ENCODE measurements around the gene R3HDM2. TPM values are rescaled to one million over a fixed set of nuclear protein-coding genes. Genes with fewer than 3 reads are reported as not detected.
A peak's percentile ranks its signal among the peaks of the same experiment; 100 is the strongest.

Gene R3HDM2
- total RNA-seq, 2 donors from 2014 or later: 36.6 to 54.6 TPM

DNA sequence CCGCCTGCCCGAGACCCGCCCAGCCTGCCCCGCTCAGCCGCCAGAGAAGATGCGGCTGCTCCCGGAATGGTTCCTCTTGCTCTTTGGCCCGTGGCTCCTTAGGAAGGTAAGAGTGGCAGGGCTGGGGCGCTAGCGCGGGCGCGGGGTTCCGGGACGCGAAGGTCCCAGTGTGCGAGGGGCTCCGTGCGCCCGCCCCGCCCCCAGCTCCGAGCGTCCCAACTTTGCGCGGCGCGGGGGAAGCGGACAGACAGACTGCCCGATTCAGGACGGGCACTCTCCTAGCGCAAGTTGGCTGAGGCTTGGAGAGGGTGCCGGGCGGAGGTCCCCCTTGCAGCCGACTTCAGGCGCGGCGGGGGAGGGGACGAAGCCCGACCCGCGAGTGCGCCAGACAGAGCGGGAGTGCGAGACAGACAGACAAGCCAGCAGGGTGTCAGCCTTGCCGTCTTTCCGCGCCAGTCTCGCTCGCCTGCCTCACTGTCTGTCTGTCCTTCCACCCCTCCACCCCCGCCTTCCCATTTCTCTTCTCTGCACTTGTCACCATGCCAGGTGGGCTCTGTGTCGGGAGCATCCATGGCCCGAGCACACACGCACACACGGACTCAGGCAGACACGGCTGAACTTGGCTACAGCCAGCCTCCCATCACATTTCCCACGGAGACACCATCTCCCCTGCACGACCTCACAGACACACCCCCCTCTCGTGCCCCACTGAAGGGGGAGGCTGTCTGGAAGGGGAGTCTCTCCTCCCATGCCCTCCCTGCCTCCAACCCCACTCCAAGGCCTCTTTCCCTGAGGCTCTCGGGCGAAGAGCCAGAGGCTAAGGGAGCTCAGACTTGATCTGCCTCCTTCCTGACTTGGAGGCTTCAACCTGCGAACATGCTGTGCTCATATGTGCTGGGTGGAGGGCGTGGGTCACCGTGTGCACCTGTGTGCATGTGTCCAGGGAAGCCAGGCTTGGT lies 213.6 kb downstream of the R3HDM2 start:
- H3K27me3 Mint-ChIP-seq: peaks cover 72% of the 10 kb centered on the region
- H3K4me1 Mint-ChIP-seq: peaks cover 34% of the 10 kb centered on the region
- peak overlapping the region; percentile 63 for H3K27ac Mint-ChIP-seq
- ATAC-seq (replicated peaks): no peak
- H3K4me3 Mint-ChIP-seq: peak overlapping the region; percentile 82
- H3K36me3 Mint-ChIP-seq (ENCODE audit: low read depth): peaks cover 6% of the 10 kb centered on the region
- no peaks in the 10 kb centered on the region for H3K9me3 Mint-ChIP-seq

DNA sequence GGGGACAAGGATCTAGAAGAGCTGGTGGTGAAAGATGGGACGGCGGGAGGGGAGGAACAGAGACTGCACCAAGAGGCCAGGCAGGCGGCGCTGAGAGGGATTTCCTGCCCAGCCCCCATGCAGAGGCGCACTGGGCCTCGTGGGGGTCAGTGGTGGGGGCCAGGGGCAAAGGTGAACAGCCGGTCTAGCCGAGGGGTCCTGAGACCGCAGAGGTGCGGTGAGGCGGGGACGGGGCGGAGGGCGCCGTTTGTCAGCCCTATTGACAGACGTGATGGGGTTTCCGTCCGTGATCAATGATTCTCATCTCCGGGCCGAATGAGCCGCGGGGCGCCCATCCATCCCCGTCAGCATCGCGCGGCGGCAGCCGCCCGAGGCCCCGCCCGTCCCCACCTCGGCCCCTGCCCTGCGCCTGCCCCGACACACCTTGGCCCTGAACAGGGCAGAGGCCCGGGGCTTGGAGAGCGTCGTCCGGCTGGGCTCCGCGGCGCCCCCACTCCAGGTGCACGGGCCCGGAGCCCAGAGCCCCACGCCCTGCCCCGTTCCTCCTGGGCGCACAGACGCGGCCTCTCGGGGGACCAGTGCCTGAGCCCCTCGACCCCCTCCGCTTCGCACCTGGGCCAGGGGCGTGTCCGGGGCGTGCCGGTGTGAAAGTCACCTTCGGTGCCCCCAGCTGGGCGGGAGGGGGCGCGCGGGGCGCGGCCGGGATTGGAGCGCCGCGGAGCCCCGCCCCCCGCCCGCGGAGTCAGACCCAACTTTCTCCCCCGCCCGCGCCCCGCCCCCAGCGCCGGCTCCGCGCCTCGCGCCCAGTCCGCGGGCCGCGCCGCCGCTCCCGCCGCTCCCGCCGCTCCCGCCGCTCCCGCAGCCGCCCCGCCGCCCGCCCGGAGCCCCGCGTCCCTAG lies 214.6 kb downstream of the R3HDM2 start, which contains the start of gene NXPH4:
TSS of gene NXPH4 (plus strand) at position 781 of the 898 bp plus-strand sequence. CDS start 176 bp downstream, outside the sequence.
- peak; percentile 22 for ATAC-seq (replicated peaks)
- peaks cover 6% of the 10 kb centered on the region for H3K36me3 Mint-ChIP-seq (ENCODE audit: low read depth)
- peaks cover 34% of the 10 kb centered on the region for H3K4me1 Mint-ChIP-seq
- peak within 1 kb of the TSS; percentile 63 for H3K27ac Mint-ChIP-seq
- H3K9me3 Mint-ChIP-seq: no peaks in the 10 kb centered on the region
- H3K4me3 Mint-ChIP-seq: peak within 1 kb of the TSS; percentile 82
- peaks cover 65% of the 10 kb centered on the region for H3K27me3 Mint-ChIP-seq

DNA sequence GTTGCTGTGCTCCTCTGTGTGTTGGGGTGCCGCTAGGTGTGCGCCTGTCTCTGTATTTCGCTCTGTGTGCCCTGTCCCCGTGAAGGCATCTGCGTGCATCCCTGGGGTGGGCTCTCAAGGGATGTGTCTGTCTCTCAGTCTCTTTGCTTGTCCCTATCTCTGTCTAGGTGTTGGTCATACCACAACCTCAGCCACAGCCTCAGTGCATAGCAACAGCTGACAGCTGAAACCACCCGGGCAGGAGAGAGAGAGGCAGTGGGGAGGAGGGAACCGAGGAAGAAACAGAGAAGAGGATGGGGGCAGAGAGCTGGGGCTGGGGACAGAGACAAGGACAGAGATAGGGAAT lies 215.2 kb downstream of the R3HDM2 start:
- Mint-ChIP-seq H3K4me1 (peaks cover 29% of the 10 kb centered on the region), H3K4me3 (peak overlapping the region; percentile 50), H3K9me3 (no peaks in the 10 kb centered on the region), H3K27me3 (peaks cover 59% of the 10 kb centered on the region), H3K27ac (no peak overlapping the region), H3K36me3 (ENCODE audit: low read depth) (peaks cover 6% of the 10 kb centered on the region)
- peak; percentile 59 for ATAC-seq (replicated peaks)

DNA sequence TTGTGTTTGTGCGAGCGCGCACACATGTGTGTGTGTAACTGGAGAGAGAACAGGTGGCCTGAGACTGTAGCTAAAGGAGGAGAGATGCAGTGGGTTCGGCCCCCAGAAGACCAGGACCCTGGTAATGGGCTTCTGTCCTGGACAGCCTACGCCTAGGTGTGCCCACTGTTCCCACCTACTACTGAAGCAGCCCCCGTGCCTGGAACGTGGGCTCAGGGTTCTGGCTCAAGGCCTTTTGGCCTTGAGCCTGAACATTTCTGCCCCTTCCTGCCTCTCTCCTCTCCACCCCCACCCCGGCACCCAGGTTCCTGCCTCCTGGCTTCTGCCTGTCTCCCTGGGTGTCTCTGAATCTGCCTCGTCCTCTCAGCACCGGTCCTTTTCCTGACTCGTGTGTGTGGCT lies 215.8 kb downstream of the R3HDM2 start:
- H3K9me3 Mint-ChIP-seq: no peaks in the 10 kb centered on the region
- peaks cover 6% of the 10 kb centered on the region for H3K36me3 Mint-ChIP-seq (ENCODE audit: low read depth)
- H3K27ac Mint-ChIP-seq: no peak overlapping the region
- H3K4me1 Mint-ChIP-seq: peaks cover 28% of the 10 kb centered on the region
- H3K27me3 Mint-ChIP-seq: peaks cover 56% of the 10 kb centered on the region
- ATAC-seq (replicated peaks): no peak
- no peak overlapping the region for H3K4me3 Mint-ChIP-seq

DNA sequence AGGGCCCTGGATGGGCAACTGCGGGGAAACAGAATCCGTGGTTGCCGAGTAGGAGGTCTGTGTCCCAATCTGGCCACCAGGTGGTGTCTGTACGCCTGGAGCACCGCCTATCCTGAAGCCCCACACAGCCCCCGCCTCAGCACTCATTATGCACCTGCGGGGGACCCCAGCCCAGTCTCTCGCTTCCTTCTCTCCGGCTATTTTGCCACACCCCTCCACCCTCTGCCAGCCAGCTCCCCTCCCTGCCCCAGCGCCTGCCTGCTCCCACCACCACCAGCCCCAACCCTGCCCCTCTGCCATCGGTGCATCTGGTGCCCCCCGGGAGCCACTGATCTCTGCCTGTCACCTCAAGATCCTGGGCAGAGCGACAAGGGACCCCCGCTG lies 216.5 kb downstream of the R3HDM2 start:
- H3K9me3 Mint-ChIP-seq: no peaks in the 10 kb centered on the region
- H3K4me1 Mint-ChIP-seq: peaks cover 28% of the 10 kb centered on the region
- peak overlapping the region; percentile 27 for H3K4me3 Mint-ChIP-seq

DNA sequence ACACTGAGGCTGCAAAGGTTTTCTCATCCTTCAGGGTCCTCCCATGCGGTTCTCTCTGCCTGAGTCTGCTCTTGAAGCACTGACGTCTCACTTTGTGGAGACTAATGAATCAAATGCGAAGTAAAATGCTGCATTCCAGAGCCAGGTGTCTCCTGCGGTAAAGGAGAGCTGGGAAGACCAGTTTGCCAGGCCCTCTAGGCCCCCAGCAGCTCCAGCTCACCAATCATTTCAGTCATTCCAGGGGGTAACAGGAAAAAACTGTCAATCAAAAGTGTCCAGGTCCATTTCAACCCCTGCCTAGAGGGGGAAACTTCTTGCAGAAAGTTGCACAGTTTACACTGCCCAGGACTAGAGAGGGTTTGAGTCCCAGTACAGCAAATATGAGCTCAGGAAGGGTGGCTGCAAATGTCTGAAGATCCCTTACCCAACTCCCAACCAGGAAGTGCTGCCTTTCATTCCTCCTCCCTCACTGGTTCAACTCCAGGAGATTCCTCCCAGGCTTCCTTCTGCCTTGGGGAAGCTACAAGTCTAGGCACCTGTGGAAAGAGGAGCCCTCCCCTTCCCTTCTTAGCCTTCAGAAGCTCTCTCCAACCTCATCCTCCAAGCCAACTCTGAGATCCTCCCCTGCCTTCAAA lies 217.0 kb downstream of the R3HDM2 start:
- H3K4me3 Mint-ChIP-seq: peak overlapping the region; percentile 27
- peaks cover 6% of the 10 kb centered on the region for H3K36me3 Mint-ChIP-seq (ENCODE audit: low read depth)
- no peaks in the 10 kb centered on the region for H3K9me3 Mint-ChIP-seq
- H3K27ac Mint-ChIP-seq: peak overlapping the region; percentile 26
- peaks cover 45% of the 10 kb centered on the region for H3K27me3 Mint-ChIP-seq
- peaks cover 28% of the 10 kb centered on the region for H3K4me1 Mint-ChIP-seq
- no peak for ATAC-seq (replicated peaks)

More for the DNA sequence above, 216.5 kb downstream of the R3HDM2 start:
- Mint-ChIP-seq H3K27me3 (peaks cover 50% of the 10 kb centered on the region), H3K27ac (no peak overlapping the region), H3K36me3 (ENCODE audit: low read depth) (peaks cover 6% of the 10 kb centered on the region)
- ATAC-seq (replicated peaks): peak; percentile 50

DNA sequence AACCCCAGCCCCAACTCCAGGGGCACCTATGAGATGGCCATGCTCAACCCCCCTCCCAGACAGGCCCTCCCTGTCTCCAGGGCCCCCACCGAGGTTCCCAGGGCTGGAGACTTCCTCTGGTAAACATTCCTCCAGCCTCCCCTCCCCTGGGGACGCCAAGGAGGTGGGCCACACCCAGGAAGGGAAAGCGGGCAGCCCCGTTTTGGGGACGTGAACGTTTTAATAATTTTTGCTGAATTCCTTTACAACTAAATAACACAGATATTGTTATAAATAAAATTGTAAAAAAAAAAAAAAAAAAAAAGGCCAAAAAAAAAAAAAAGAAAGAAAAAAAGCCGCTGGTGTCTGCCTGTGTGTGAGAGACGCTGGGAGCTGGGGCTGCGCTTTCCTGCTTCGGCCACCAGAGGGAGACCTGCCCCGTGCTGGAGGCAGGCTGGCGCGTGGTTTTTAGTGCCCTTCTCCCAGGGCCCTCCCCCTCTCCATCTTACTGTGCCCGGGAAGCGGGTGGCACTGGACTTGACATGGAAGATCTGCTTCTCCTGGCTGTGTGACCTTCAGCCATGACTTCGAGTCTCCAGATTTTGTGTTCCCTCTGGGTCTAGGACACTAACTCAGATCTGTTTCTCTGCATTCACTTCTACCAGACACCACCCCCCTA lies 217.7 kb downstream of the R3HDM2 start:
- Mint-ChIP-seq H3K9me3 (no peaks in the 10 kb centered on the region), H3K4me1 (peaks cover 24% of the 10 kb centered on the region), H3K4me3 (no peak overlapping the region), H3K36me3 (ENCODE audit: low read depth) (peaks cover 6% of the 10 kb centered on the region), H3K27me3 (peaks cover 38% of the 10 kb centered on the region), H3K27ac (peak overlapping the region; percentile 26)
- ATAC-seq (replicated peaks): peak; percentile 76

DNA sequence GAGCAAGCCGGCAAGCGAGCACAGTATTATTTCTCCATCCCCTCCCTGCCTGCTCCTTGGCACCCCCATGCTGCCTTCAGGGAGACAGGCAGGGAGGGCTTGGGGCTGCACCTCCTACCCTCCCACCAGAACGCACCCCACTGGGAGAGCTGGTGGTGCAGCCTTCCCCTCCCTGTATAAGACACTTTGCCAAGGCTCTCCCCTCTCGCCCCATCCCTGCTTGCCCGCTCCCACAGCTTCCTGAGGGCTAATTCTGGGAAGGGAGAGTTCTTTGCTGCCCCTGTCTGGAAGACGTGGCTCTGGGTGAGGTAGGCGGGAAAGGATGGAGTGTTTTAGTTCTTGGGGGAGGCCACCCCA lies 218.2 kb downstream of the R3HDM2 start:
- H3K4me3 Mint-ChIP-seq: no peak overlapping the region
- peaks cover 33% of the 10 kb centered on the region for H3K27me3 Mint-ChIP-seq
- ATAC-seq (replicated peaks): no peak
- H3K9me3 Mint-ChIP-seq: no peaks in the 10 kb centered on the region
- peaks cover 24% of the 10 kb centered on the region for H3K4me1 Mint-ChIP-seq
- no peak overlapping the region for H3K27ac Mint-ChIP-seq
- H3K36me3 Mint-ChIP-seq (ENCODE audit: low read depth): peaks cover 6% of the 10 kb centered on the region

DNA sequence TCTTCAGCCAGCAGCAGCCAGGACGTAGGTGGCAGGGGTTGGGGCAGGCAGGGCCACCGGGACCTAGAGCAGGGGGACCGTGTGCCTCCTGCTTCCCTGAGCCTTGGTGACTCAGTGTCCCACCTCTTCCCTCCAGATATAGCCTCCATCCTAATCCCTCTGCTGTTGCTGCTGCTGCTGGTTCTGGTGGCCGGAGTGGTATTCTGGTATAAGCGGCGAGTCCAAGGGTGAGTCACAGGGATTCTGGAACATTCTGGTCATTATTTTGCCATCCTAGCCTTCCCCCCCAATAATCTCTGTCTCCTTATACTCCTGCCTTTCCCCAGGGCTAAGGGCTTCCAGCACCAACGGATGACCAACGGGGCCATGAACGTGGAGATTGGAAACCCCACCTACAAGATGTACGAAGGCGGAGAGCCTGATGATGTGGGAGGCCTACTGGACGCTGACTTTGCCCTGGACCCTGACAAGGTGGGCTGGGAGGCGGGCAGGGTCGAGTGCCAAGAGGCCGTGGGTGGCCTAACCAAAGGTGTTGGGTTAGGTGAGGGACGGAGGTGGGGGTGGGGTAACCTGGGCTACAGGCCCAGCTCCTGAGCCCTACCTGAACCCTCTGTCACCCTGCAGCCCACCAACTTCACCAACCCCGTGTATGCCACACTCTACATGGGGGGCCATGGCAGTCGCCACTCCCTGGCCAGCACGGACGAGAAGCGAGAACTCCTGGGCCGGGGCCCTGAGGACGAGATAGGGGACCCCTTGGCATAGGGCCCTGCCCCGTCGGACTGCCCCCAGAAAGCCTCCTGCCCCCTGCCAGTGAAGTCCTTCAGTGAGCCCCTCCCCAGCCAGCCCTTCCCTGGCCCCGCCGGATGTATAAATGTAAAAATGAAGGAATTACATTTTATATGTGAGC lies 218.8 kb downstream of the R3HDM2 start:
- Mint-ChIP-seq H3K36me3 (ENCODE audit: low read depth) (no peaks in the 10 kb centered on the region), H3K4me1 (peaks cover 19% of the 10 kb centered on the region), H3K27ac (no peak overlapping the region), H3K27me3 (peaks cover 28% of the 10 kb centered on the region), H3K9me3 (no peaks in the 10 kb centered on the region), H3K4me3 (no peak overlapping the region)
- no peak for ATAC-seq (replicated peaks)

DNA sequence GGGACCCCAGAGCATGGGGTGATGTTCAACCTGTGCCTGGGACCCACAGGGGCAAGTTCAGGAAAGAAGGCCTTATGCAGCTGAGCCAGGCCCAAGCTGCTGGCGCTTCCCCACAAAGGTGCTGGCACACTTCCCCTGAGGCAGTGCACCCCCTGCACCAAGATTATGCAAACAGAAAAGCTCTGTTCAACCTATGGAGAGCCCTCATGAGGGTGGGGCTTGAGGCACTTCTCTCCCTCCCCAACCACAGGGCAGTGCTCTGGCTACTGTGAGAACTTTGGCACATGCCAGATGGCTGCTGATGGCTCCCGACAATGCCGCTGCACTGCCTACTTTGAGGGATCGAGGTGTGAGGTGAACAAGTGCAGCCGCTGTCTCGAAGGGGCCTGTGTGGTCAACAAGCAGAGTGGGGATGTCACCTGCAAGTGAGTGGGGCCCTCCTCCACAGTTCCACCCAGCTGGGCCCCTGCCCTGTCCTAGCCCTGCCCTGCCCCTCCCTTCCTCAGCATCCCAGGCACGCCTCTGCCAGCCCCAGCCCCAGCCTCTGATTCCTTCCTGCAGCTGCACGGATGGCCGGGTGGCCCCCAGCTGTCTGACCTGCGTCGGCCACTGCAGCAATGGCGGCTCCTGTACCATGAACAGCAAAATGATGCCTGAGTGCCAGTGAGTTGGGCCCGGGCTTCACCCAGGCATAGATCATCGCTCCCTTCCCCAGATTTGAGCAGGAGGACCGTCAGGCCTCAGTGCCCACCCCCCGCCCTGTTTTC lies 219.7 kb downstream of the R3HDM2 start:
- no peak for ATAC-seq (replicated peaks)
- H3K4me1 Mint-ChIP-seq: peaks cover 19% of the 10 kb centered on the region
- H3K4me3 Mint-ChIP-seq: no peak overlapping the region
- H3K27me3 Mint-ChIP-seq: peaks cover 28% of the 10 kb centered on the region
- H3K9me3 Mint-ChIP-seq: no peaks in the 10 kb centered on the region
- H3K27ac Mint-ChIP-seq: no peak overlapping the region
- no peaks in the 10 kb centered on the region for H3K36me3 Mint-ChIP-seq (ENCODE audit: low read depth)

DNA sequence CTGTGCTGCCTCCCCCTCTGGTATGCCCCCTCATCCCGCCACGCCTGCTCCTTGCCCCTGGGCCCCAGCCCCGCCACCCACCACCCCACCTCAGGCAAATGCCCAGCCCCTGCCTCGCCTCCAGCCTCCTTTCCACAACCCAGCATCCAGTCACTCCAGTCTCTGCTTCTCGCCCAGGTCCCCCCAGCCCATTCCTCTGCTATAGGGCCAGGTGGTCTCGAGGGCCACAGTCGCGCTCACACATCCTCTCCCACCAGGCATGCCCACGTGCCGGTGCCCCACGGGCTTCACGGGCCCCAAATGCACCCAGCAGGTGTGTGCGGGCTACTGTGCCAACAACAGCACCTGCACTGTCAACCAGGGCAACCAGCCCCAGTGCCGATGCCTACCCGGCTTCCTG lies 220.4 kb downstream of the R3HDM2 start:
- ATAC-seq (replicated peaks): no peak
- Mint-ChIP-seq H3K27me3 (peaks cover 22% of the 10 kb centered on the region), H3K36me3 (ENCODE audit: low read depth) (no peaks in the 10 kb centered on the region), H3K4me3 (no peak overlapping the region), H3K4me1 (peaks cover 13% of the 10 kb centered on the region), H3K27ac (no peak overlapping the region), H3K9me3 (no peaks in the 10 kb centered on the region)

DNA sequence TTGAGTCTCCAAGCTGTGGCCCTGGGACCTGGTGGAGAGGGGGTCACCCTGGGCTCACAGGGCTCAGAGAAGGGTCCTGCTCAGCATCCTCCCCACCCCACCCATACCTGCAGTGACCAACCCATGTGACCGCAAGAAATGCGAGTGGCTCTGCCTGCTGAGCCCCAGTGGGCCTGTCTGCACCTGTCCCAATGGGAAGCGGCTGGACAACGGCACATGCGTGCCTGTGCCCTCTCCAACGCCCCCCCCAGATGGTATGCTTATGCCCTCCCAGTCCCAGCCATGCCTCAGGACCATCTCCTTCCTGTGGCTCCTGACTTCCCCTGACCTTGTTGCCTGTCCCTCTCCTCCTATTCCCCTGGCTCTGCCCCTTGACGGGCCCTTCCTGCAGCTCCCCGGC lies 220.9 kb downstream of the R3HDM2 start:
- Mint-ChIP-seq H3K4me1 (peaks cover 11% of the 10 kb centered on the region), H3K27me3 (peaks cover 17% of the 10 kb centered on the region), H3K4me3 (no peak overlapping the region), H3K27ac (no peak overlapping the region), H3K9me3 (no peaks in the 10 kb centered on the region), H3K36me3 (ENCODE audit: low read depth) (no peaks in the 10 kb centered on the region)
- no peak for ATAC-seq (replicated peaks)

All from activated T-helper 17 cell treated with anti-CD3 and anti-CD28 coated beads, Interleukin-2, amount 50 U/mL, for 72 hours (primary cell).